GM13977 (cell line): ENCODE measurements around the gene ULK4.
"Not testable (repeated sequence)": the region's sequence is repeated elsewhere in the genome, so short reads cannot be mapped to it uniquely, and the experiment has no call there.

Source experiments
- DNase-seq: peaks from one replicate; pipeline ENCODE4 v3.0.0; 2012; ENCODE audit warnings: low spot score
- in situ Hi-C: fragments of 300-500 bp; cut with MboI; formaldehyde crosslinking; loops from one replicate; pipeline ENCODE4 v1.12.0; 2022; ENCODE audit warnings: low sequenced_read_pairs, low pct_unique_long_range_greater_than_20kb, mixed read lengths, inconsistent platforms; ENCODE audit not compliant: unreplicated experiment
- TF ChIP-seq, protein P1 (sequence below): IDR thresholded peaks from 2 replicates; pipeline ENCODE4 v1.5.1; 2012; ENCODE audit warnings: mild to moderate bottlenecking, control low read depth; ENCODE audit not compliant: insufficient read depth; ENCODE audit errors: extremely low read depth, missing control alignments

ULK4 gene

DNA sequence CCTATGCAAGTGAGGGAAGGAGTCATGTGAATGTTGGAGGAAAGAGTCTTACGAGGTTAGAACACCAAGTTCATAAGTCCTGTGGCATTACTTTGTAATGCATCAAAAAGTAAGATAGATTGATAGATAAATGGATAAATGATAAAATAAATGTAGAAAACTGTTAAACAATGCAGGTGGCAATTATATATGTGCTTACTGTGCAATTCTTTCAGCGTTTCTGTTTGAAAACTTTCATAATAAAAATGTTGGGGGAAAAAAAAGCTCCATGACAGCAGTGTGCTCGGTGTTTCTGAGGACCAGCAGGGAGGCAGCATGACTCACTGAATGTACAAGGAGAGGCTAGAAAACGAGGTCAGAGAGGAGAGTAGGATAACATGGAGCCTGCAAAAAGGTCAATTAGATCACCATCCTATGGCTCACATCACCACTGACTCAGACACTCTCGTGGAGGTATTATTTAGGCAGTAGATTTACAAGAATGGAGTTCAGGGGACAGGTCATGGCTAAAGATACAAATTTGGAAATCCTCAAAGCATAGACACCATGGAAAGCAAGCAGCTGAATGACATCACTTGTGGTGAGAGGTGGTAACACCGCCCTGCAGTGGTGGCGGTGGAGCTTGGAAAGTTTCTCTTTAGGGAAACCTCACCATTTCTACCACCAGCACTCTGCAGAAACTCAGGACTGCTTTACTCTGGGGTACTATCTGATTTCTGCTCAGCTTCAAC is 542.8 kb downstream of the ULK4 start:
- TF ChIP-seq, protein P1, sequence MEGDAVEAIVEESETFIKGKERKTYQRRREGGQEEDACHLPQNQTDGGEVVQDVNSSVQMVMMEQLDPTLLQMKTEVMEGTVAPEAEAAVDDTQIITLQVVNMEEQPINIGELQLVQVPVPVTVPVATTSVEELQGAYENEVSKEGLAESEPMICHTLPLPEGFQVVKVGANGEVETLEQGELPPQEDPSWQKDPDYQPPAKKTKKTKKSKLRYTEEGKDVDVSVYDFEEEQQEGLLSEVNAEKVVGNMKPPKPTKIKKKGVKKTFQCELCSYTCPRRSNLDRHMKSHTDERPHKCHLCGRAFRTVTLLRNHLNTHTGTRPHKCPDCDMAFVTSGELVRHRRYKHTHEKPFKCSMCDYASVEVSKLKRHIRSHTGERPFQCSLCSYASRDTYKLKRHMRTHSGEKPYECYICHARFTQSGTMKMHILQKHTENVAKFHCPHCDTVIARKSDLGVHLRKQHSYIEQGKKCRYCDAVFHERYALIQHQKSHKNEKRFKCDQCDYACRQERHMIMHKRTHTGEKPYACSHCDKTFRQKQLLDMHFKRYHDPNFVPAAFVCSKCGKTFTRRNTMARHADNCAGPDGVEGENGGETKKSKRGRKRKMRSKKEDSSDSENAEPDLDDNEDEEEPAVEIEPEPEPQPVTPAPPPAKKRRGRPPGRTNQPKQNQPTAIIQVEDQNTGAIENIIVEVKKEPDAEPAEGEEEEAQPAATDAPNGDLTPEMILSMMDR = no peak
- no peak for DNase-seq
- in situ Hi-C loops = no loop called here

DNA sequence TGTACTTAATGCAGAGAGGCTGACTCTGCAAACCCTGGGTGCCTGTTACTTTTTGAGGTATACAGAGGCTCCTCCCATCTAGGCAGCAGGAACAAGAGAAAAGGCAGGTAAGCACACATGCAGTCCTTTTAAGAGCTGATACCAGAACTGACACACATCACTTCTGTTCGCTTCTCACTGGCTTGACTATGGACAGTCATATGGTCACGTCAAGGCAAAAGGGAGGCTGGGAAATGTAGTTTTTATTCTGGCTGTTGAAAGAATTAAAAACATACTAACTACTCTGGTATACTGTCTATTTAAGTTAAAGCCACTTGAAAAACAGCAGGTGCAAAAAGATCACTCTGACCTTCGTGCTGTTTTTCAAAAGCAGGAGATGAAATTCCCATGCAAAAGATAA is 544.3 kb downstream of the ULK4 start:
- TF ChIP-seq, protein P1 = no peak
- in situ Hi-C loops = no loop called here
- DNase-seq = no peak

DNA sequence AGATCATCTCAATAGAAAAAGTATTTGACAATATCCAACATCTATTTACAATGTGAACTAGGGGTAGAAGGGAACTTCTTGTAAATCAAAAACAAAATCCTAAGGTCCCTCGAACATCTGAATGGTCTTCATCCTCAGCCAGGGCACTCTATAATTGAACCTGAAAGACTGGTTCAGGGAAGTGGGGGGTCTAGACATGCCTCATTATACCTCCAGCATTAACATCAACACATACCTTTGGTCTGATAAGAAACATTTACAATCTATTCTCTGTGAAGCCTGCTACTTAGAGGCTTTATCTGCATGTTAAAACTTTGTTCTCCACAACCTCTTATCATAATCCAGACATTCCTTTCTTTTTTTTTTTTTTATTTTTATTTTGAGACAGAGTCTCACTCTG is 550.8 kb downstream of the ULK4 start:
- TF ChIP-seq, protein P1 = no peak
- DNase-seq = no peak
- in situ Hi-C loops = no loop called here

DNA sequence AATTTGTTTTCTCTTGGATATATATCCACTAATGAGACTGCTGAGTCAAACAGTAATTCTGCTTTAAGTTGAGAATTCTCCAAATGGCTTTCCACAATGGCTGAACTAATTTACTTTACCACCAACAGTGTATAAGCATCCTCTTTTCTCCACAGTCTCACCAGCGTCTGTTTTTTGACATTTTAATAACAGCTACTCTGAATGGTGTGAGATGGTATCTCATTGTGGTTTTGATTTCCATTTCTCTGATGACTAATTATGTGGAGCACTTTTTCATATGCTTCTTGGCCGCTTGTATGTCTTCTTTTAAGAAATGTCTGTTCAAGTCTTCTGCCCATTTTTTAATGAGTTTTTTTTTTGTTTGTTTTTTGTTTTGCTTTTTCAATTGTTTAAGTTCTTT is 556.4 kb downstream of the ULK4 start:
- TF ChIP-seq, protein P1 = no peak
- DNase-seq = no peak
- in situ Hi-C loops = no loop called here

DNA sequence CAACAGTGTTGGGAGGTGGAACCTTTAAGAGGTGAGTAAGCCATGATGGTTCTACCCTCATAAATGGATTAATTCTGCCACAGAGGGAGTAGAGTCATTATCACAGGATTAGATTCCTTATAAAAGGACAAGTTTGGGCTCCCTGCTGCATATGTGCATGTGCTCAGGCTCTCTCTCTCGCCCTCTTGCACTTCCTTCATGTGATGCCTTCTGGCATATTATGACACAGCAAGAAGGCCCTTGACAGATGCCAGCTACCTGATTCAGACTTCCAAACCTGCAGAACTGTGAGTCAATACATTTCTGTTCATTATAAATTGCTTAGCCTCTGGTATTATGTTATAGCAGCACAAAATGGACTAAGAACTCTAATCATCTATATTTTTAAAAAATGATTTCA is 557.3 kb downstream of the ULK4 start:
- DNase-seq = no peak
- in situ Hi-C loops = no loop called here
- TF ChIP-seq, protein P1 = no peak

DNA sequence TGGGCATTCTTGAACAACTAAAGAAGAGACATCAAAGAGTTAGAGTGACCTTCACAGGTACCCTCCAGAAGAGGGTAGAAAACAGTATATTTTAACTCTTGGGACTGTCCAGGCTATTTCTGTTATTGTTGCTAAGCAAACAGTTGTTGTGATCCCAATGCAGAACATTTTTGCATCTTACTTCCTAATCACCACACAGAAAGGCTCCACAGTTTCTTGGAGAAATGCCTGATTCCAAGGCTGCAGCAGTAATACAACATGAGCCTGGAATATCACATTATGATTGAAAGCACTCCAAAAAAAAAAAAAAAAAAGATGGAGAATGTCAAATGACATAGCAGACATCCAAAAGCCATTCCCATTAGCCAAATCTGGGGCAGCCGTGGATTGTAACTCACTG is 567.0 kb downstream of the ULK4 start:
- in situ Hi-C loops = no loop called here
- TF ChIP-seq, protein P1 = no peak
- DNase-seq = no peak

DNA sequence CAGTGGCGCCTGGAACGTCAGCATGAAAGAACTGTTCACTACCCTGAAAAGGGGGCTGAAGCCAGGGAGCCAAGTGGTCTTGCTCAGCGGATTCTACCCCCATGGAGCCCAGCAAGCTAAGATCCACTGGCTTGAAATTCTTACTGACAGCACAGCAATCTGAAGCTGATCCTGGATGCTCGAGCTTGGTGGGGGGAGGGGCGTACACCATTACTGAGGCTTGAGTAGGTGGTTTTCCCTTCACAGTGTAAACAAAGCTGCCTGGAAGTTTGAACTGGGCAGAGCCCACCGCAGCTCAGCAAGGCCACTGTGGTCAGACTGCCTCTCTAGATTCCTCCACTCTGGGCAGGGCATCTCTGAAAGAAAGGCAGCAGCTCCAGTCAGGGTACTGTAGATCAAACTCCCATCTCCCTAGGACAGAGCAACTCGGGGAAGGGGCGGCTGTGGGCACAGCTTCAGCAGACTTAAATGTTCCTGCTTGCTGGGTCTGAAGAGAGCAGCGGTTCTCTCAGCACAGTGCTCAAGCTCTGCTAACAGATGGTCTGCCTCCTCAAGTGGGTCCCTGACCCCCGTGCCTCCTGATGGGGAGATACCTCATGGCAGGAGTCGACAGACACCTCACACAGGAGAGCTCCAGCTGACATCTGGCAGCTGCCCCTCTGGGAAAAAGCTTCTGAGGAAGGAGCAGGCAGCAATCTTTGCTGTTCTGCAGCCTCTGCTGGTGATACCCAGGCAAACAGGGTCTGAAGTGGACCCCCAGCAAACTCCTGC is 591.0 kb downstream of the ULK4 start:
- in situ Hi-C loops, DNase-seq: not testable (repeated sequence)
